GM12878 (cell line): Measurements from ENCODE around the gene CEP83.

Experiments used
- BHLHE40 ChIP-seq, 2 experiments: fragments of 450-650 bp in 1 of 2; IDR thresholded peaks; 2 replicates each; pipeline ENCODE4 v1.6.1; 2011 to 2017; ENCODE audit warnings: low read depth in 2 of 2, borderline replicate concordance in 1 of 2, improper control_type of control experiment in 1 of 2, low read length in 1 of 2, mild to moderate bottlenecking in 1 of 2
- CEBPB ChIP-seq, 2 experiments: fragments of 150-350 bp in 1 of 2; IDR thresholded peaks; 2 replicates each; pipeline ENCODE4 v1.6.1; 2012 to 2014; ENCODE audit warnings: low read depth in 2 of 2, low read length in 2 of 2, borderline replicate concordance in 1 of 2, inconsistent platforms in 1 of 2
- EP300 ChIP-seq, 2 experiments: fragments of 150-350 bp in 1 of 2; IDR thresholded peaks; 2 replicates each; pipeline ENCODE4 v1.6.1; 2011 to 2012; ENCODE audit warnings: low read depth in 2 of 2, low read length in 2 of 2, borderline replicate concordance in 1 of 2, improper control_type of control experiment in 1 of 2, inconsistent platforms in 1 of 2; ENCODE audit not compliant: control insufficient read depth in 1 of 2
- ESRRA ChIP-seq: IDR thresholded peaks from 2 replicates; pipeline ENCODE4 v1.6.1; 2012; ENCODE audit warnings: mild to moderate bottlenecking, low read length, improper control_type of control experiment
- HDAC2 ChIP-seq: fragments of 200-600 bp; sonication (generic); IDR thresholded peaks from 2 replicates; pipeline ENCODE4 v1.6.1; 2017
- NFYB ChIP-seq: IDR thresholded peaks from 2 replicates; pipeline ENCODE4 v1.6.1; 2011; ENCODE audit warnings: low read depth, mild to moderate bottlenecking, low read length, improper control_type of control experiment, moderate library complexity; ENCODE audit not compliant: insufficient read depth
- RCOR1 ChIP-seq: conservative IDR thresholded peaks from 2 replicates; pipeline ENCODE4 v1.6.1; 2012; ENCODE audit warnings: low read depth, low read length, improper control_type of control experiment
- TF ChIP-seq, protein P1 (sequence below): IDR thresholded peaks from 2 replicates; pipeline ENCODE4 v1.6.1; 2012; ENCODE audit warnings: low read depth, low read length, improper control_type of control experiment
- TF ChIP-seq, protein P2 (sequence below), 3 experiments: IDR thresholded peaks in 2 of 3; conservative IDR thresholded peaks in 1 of 3; 2 replicates each; pipeline ENCODE4 v1.5.1; 2011; ENCODE audit warnings: low read depth in 3 of 3, low read length in 3 of 3, mild to moderate bottlenecking in 3 of 3, control low read depth in 2 of 3, moderate library complexity in 2 of 3, inconsistent platforms in 1 of 3, mixed read lengths in 1 of 3; ENCODE audit not compliant: control insufficient read depth in 2 of 3, insufficient read depth in 1 of 3; ENCODE audit errors: extremely low read depth in 1 of 3
- TF ChIP-seq, protein P3 (sequence below): IDR thresholded peaks from 2 replicates; pipeline ENCODE4 v1.6.1; 2011; ENCODE audit warnings: low read depth, low read length, improper control_type of control experiment, borderline replicate concordance
- TF ChIP-seq, protein P4 (sequence below): IDR thresholded peaks from 2 replicates; pipeline ENCODE4 v1.6.1; 2012; ENCODE audit warnings: mild to moderate bottlenecking, low read depth, low read length
- TF ChIP-seq, protein P5 (sequence below): fragments of 450-650 bp; IDR thresholded peaks from 2 replicates; pipeline ENCODE4 v1.6.1; 2017; ENCODE audit warnings: borderline replicate concordance
- TF ChIP-seq, protein P6 (sequence below): IDR thresholded peaks from 2 replicates; pipeline ENCODE4 v1.6.1; 2012; ENCODE audit warnings: low read depth, low read length, improper control_type of control experiment

DNA sequence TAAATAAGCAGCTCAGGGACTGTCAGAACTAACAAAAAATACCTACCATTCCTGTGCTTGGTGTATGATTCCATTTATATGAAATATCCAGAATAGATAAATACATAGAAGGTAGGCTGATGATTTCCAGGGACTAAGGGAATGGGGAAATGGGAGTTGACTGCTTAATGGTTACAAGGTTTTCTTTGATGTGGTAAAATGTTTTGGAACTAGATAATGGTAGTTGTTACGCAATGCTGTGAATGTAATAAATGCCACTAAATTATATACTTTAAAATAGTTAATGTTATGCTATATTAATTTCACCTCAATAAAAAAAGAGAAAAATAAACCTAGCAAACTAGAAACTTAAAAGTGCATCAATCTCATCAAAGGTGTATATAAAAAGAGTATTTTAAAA, 41.1 kb downstream of the CEP83 start:
- TF ChIP-seq NFYB (no peak), RCOR1 (no peak), CEBPB (IDR thresholded peaks at IDR 0.05; ENCODE audit: borderline replicate concordance in 1 of 2, low read depth in 2 of 2, low read length in 2 of 2) (no peak), BHLHE40 (IDR thresholded peaks at IDR 0.05; ENCODE audit: borderline replicate concordance in 1 of 2, low read depth in 2 of 2, low read length in 1 of 2) (no peak), ESRRA (no peak), EP300 (IDR thresholded peaks at IDR 0.05; ENCODE audit: borderline replicate concordance in 1 of 2, control insufficient read depth in 1 of 2, low read depth in 2 of 2, low read length in 2 of 2) (no peak), HDAC2 (no peak)
- TF ChIP-seq, protein P1, sequence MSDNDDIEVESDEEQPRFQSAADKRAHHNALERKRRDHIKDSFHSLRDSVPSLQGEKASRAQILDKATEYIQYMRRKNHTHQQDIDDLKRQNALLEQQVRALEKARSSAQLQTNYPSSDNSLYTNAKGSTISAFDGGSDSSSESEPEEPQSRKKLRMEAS: no peak
- TF ChIP-seq, protein P2, sequence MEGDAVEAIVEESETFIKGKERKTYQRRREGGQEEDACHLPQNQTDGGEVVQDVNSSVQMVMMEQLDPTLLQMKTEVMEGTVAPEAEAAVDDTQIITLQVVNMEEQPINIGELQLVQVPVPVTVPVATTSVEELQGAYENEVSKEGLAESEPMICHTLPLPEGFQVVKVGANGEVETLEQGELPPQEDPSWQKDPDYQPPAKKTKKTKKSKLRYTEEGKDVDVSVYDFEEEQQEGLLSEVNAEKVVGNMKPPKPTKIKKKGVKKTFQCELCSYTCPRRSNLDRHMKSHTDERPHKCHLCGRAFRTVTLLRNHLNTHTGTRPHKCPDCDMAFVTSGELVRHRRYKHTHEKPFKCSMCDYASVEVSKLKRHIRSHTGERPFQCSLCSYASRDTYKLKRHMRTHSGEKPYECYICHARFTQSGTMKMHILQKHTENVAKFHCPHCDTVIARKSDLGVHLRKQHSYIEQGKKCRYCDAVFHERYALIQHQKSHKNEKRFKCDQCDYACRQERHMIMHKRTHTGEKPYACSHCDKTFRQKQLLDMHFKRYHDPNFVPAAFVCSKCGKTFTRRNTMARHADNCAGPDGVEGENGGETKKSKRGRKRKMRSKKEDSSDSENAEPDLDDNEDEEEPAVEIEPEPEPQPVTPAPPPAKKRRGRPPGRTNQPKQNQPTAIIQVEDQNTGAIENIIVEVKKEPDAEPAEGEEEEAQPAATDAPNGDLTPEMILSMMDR (IDR thresholded peaks at IDR 0.05 in 2 of 3, conservative IDR thresholded peaks at IDR 0.05 in 1 of 3; ENCODE audit: control insufficient read depth in 2 of 3, extremely low read depth in 1 of 3, insufficient read depth in 1 of 3, low read depth in 3 of 3, low read length in 3 of 3): no peak
- TF ChIP-seq, protein P3, sequence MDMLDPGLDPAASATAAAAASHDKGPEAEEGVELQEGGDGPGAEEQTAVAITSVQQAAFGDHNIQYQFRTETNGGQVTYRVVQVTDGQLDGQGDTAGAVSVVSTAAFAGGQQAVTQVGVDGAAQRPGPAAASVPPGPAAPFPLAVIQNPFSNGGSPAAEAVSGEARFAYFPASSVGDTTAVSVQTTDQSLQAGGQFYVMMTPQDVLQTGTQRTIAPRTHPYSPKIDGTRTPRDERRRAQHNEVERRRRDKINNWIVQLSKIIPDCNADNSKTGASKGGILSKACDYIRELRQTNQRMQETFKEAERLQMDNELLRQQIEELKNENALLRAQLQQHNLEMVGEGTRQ: no peak
- TF ChIP-seq, protein P4, sequence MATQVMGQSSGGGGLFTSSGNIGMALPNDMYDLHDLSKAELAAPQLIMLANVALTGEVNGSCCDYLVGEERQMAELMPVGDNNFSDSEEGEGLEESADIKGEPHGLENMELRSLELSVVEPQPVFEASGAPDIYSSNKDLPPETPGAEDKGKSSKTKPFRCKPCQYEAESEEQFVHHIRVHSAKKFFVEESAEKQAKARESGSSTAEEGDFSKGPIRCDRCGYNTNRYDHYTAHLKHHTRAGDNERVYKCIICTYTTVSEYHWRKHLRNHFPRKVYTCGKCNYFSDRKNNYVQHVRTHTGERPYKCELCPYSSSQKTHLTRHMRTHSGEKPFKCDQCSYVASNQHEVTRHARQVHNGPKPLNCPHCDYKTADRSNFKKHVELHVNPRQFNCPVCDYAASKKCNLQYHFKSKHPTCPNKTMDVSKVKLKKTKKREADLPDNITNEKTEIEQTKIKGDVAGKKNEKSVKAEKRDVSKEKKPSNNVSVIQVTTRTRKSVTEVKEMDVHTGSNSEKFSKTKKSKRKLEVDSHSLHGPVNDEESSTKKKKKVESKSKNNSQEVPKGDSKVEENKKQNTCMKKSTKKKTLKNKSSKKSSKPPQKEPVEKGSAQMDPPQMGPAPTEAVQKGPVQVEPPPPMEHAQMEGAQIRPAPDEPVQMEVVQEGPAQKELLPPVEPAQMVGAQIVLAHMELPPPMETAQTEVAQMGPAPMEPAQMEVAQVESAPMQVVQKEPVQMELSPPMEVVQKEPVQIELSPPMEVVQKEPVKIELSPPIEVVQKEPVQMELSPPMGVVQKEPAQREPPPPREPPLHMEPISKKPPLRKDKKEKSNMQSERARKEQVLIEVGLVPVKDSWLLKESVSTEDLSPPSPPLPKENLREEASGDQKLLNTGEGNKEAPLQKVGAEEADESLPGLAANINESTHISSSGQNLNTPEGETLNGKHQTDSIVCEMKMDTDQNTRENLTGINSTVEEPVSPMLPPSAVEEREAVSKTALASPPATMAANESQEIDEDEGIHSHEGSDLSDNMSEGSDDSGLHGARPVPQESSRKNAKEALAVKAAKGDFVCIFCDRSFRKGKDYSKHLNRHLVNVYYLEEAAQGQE: no peak
- TF ChIP-seq, protein P5, sequence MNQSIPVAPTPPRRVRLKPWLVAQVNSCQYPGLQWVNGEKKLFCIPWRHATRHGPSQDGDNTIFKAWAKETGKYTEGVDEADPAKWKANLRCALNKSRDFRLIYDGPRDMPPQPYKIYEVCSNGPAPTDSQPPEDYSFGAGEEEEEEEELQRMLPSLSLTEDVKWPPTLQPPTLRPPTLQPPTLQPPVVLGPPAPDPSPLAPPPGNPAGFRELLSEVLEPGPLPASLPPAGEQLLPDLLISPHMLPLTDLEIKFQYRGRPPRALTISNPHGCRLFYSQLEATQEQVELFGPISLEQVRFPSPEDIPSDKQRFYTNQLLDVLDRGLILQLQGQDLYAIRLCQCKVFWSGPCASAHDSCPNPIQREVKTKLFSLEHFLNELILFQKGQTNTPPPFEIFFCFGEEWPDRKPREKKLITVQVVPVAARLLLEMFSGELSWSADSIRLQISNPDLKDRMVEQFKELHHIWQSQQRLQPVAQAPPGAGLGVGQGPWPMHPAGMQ: no peak
- TF ChIP-seq, protein P6, sequence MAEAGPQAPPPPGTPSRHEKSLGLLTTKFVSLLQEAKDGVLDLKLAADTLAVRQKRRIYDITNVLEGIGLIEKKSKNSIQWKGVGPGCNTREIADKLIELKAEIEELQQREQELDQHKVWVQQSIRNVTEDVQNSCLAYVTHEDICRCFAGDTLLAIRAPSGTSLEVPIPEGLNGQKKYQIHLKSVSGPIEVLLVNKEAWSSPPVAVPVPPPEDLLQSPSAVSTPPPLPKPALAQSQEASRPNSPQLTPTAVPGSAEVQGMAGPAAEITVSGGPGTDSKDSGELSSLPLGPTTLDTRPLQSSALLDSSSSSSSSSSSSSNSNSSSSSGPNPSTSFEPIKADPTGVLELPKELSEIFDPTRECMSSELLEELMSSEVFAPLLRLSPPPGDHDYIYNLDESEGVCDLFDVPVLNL: no peak
